ENCODE measurements around the gene CABP2. TPM values are rescaled to one million over a fixed set of nuclear protein-coding genes. Genes with fewer than 3 reads are reported as not detected.

The CABP2 gene
- total RNA-seq, 1 donor from 2014 or later: not detected

- no peak for TF ChIP-seq CTCF (IDR thresholded peaks at IDR 0.05; ENCODE audit: insufficient read depth, low read length, poor library complexity, severe bottlenecking)
- Histone ChIP-seq H3K36me3 (ENCODE audit: control insufficient read depth, insufficient read depth, low read length) (no peaks in the 10 kb centered on the region), H3K27me3 (ENCODE audit: control insufficient read depth, insufficient read depth, low read length) (no peaks in the 10 kb centered on the region), H3K4me3 (ENCODE audit: low read depth, low read length) (no peak overlapping the region)
- no peak for DNase-seq (ENCODE audit: low read depth)
Measured at GRCh38 chr11:67542169-67542568, 18.9 kb upstream of the CABP2 start.

GRCh38 chr11:67541198-67541597, 18.0 kb upstream of the CABP2 start:
- no peak for DNase-seq (ENCODE audit: low read depth)
- no peaks in the 10 kb centered on the region for H3K27me3 ChIP-seq (ENCODE audit: control insufficient read depth, insufficient read depth, low read length)
- H3K36me3 ChIP-seq (ENCODE audit: control insufficient read depth, insufficient read depth, low read length): no peaks in the 10 kb centered on the region
- TF ChIP-seq CTCF (IDR thresholded peaks at IDR 0.05; ENCODE audit: insufficient read depth, low read length, poor library complexity, severe bottlenecking): no peak
- H3K4me3 ChIP-seq (ENCODE audit: low read depth, low read length): no peak overlapping the region

DNA sequence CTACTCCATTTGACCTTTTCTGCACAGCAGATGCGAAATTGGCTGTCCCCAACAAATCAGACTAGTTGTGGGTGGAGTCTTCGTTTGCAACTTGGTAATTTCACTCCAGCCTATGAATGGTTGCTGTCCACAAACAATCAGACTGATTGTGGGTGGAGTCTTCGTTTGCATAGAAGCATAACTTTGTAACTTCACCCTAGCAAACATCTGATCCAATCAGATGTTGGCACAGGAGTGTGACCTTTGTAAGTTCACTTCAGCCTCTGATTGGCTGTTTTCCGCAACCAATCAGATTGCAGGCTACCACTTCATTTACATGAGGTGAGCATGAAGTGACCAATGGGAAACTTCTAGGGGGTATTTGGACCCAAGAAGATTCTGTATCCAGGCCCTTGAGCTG, 16.3 kb upstream of the CABP2 start:
- H3K4me3 ChIP-seq (ENCODE audit: low read depth, low read length): no peak overlapping the region
- H3K27me3 ChIP-seq (ENCODE audit: control insufficient read depth, insufficient read depth, low read length): no peaks in the 10 kb centered on the region
- no peak for TF ChIP-seq CTCF (IDR thresholded peaks at IDR 0.05; ENCODE audit: insufficient read depth, low read length, poor library complexity, severe bottlenecking)
- no peaks in the 10 kb centered on the region for H3K36me3 ChIP-seq (ENCODE audit: control insufficient read depth, insufficient read depth, low read length)
- DNase-seq (ENCODE audit: low read depth): no peak

GRCh38 chr11:67538823-67539505, 15.7 kb upstream of the CABP2 start:
- H3K27me3 ChIP-seq (ENCODE audit: control insufficient read depth, insufficient read depth, low read length): no peaks in the 10 kb centered on the region
- no peak overlapping the region for H3K4me3 ChIP-seq (ENCODE audit: low read depth, low read length)
- H3K36me3 ChIP-seq (ENCODE audit: control insufficient read depth, insufficient read depth, low read length): no peaks in the 10 kb centered on the region
- DNase-seq (ENCODE audit: low read depth): no peak
- no peak for TF ChIP-seq CTCF (IDR thresholded peaks at IDR 0.05; ENCODE audit: insufficient read depth, low read length, poor library complexity, severe bottlenecking)

- Histone ChIP-seq H3K36me3 (ENCODE audit: control insufficient read depth, insufficient read depth, low read length) (no peaks in the 10 kb centered on the region), H3K27me3 (ENCODE audit: control insufficient read depth, insufficient read depth, low read length) (no peaks in the 10 kb centered on the region), H3K4me3 (ENCODE audit: low read depth, low read length) (no peak overlapping the region)
- DNase-seq (ENCODE audit: low read depth): no peak
- no peak for TF ChIP-seq CTCF (IDR thresholded peaks at IDR 0.05; ENCODE audit: insufficient read depth, low read length, poor library complexity, severe bottlenecking)
Measured at GRCh38 chr11:67538306-67538705, 15.1 kb upstream of the CABP2 start.

GRCh38 chr11:67535561-67535960, 12.3 kb upstream of the CABP2 start:
- no peaks in the 10 kb centered on the region for H3K27me3 ChIP-seq (ENCODE audit: control insufficient read depth, insufficient read depth, low read length)
- no peak for DNase-seq (ENCODE audit: low read depth)

More at GRCh38 chr11:67535561-67535960, 12.3 kb upstream of the CABP2 start:
- no peak for TF ChIP-seq CTCF (IDR thresholded peaks at IDR 0.05; ENCODE audit: insufficient read depth, low read length, poor library complexity, severe bottlenecking)
- H3K4me3 ChIP-seq (ENCODE audit: low read depth, low read length): no peak overlapping the region
- no peaks in the 10 kb centered on the region for H3K36me3 ChIP-seq (ENCODE audit: control insufficient read depth, insufficient read depth, low read length)
